IPS-18c (cell line): ENCODE data around the gene CCDC171.
"Not testable (repeated sequence)": the region's sequence is repeated elsewhere in the genome, so short reads cannot be mapped to it uniquely, and the experiment has no call there.

Experiments
- H3K4me3 ChIP-seq: 2 replicates; pipeline ENCODE4 v1.7.0; 2013; ENCODE audit warnings: low read depth, mild to moderate bottlenecking, low read length, moderate library complexity; ENCODE audit not compliant: insufficient read depth
- H3K9me3 ChIP-seq: one replicate; pipeline ENCODE4 v1.6.1; 2013; ENCODE audit warnings: mild to moderate bottlenecking, low read length, moderate library complexity; ENCODE audit not compliant: control insufficient read depth, insufficient read depth

CCDC171 gene

GRCh38 chr9:15618540-15619331 is 65.9 kb downstream of the CCDC171 start:
- no peak overlapping the region for H3K4me3 ChIP-seq

GRCh38 chr9:15622318-15622971 is 69.6 kb downstream of the CCDC171 start:
- Histone ChIP-seq H3K9me3 (no peaks in the 10 kb centered on the region), H3K4me3 (no peak overlapping the region)

More at GRCh38 chr9:15618540-15619331, 65.9 kb downstream of the CCDC171 start:
- no peaks in the 10 kb centered on the region for H3K9me3 ChIP-seq

- no peak overlapping the region for H3K4me3 ChIP-seq
- no peaks in the 10 kb centered on the region for H3K9me3 ChIP-seq
These were observed 82.9 kb downstream of the CCDC171 start for GRCh38 chr9:15635752-15636151.

GRCh38 chr9:15640121-15640520 is 87.3 kb downstream of the CCDC171 start:
- H3K4me3 ChIP-seq, result no peak overlapping the region
- H3K9me3 ChIP-seq, result peaks cover 2% of the 10 kb centered on the region

- Histone ChIP-seq H3K4me3 (no peak overlapping the region), H3K9me3 (peaks cover 2% of the 10 kb centered on the region)
These were observed 88.4 kb downstream of the CCDC171 start for GRCh38 chr9:15641291-15641690.

- no peak overlapping the region for H3K4me3 ChIP-seq
- peaks cover 2% of the 10 kb centered on the region for H3K9me3 ChIP-seq
These were observed 89.6 kb downstream of the CCDC171 start for GRCh38 chr9:15642369-15642962.

- Histone ChIP-seq H3K4me3 (no peak overlapping the region), H3K9me3 (no peaks in the 10 kb centered on the region)
These were observed 117.4 kb downstream of the CCDC171 start for GRCh38 chr9:15670246-15670645.

GRCh38 chr9:15670894-15671293 is 118.1 kb downstream of the CCDC171 start:
- H3K4me3 ChIP-seq, result no peak overlapping the region
- no peaks in the 10 kb centered on the region for H3K9me3 ChIP-seq

GRCh38 chr9:15693701-15694100 is 140.9 kb downstream of the CCDC171 start:
- no peaks in the 10 kb centered on the region for H3K9me3 ChIP-seq

GRCh38 chr9:15696979-15697378 is 144.1 kb downstream of the CCDC171 start:
- no peak overlapping the region for H3K4me3 ChIP-seq
- no peaks in the 10 kb centered on the region for H3K9me3 ChIP-seq

More at GRCh38 chr9:15693701-15694100, 140.9 kb downstream of the CCDC171 start:
- H3K4me3 ChIP-seq, result no peak overlapping the region

- Histone ChIP-seq H3K9me3 (no peaks in the 10 kb centered on the region), H3K4me3 (no peak overlapping the region)
These were observed 144.6 kb downstream of the CCDC171 start for GRCh38 chr9:15697446-15697851.

GRCh38 chr9:15699876-15700559 is 147.2 kb downstream of the CCDC171 start:
- not testable (repeated sequence) for H3K4me3 ChIP-seq, H3K9me3 ChIP-seq

- Histone ChIP-seq H3K9me3 (no peaks in the 10 kb centered on the region), H3K4me3 (no peak overlapping the region)
These were observed 154.2 kb downstream of the CCDC171 start for GRCh38 chr9:15707000-15707399.

GRCh38 chr9:15711531-15711930 is 158.7 kb downstream of the CCDC171 start:
- no peak overlapping the region for H3K4me3 ChIP-seq
- no peaks in the 10 kb centered on the region for H3K9me3 ChIP-seq

- no peaks in the 10 kb centered on the region for H3K9me3 ChIP-seq
- H3K4me3 ChIP-seq, result no peak overlapping the region
These were observed 159.1 kb downstream of the CCDC171 start for GRCh38 chr9:15711931-15712330.

GRCh38 chr9:15714746-15715145 is 161.9 kb downstream of the CCDC171 start:
- H3K9me3 ChIP-seq, result no peaks in the 10 kb centered on the region
- H3K4me3 ChIP-seq, result no peak overlapping the region

- H3K4me3 ChIP-seq, result no peak overlapping the region
- no peaks in the 10 kb centered on the region for H3K9me3 ChIP-seq
These were observed 164.6 kb downstream of the CCDC171 start for GRCh38 chr9:15717290-15717967.
